Caco-2 (cell line): Measurements from ENCODE around the gene CFAP69. TPM values are rescaled to one million over a fixed set of nuclear protein-coding genes. Genes with fewer than 3 reads are reported as not detected.

Source experiments
- BruUV-seq: library from RNA; stranded (reverse); fragments of 400-500 nt; replicated peaks from 2 replicates; lab custom pipeline; 2021; lab: Mats Ljungman, UMichigan
- CTCF ChIA-PET: fragments of 300-600 bp; sonication (Branson Sonifier 250); formaldehyde crosslinking; loops from one replicate; lab custom pipeline; 2022; ENCODE audit warnings: antibody characterized with exemption; lab: Charles Lee
- POLR2A ChIA-PET: fragments of 300-600 bp; sonication (Branson Sonifier 250); formaldehyde crosslinking; loops from one replicate; lab custom pipeline; 2022; ENCODE audit warnings: antibody characterized with exemption; lab: Charles Lee
- DNase-seq, 2 experiments: peaks; one replicate each; pipeline versions ENCODE4 v3.0.0 to v3.0.0-alpha.2; 2020 to 2022
- H3K27me3 ChIP-seq: replicated peaks from 2 replicates; pipeline ENCODE4 v1.6.0; 2011; ENCODE audit warnings: low read length; ENCODE audit not compliant: control insufficient read depth, insufficient read depth
- H3K36me3 ChIP-seq: 2 replicates; pipeline ENCODE4 v1.5.1; 2011; ENCODE audit warnings: low read length; ENCODE audit not compliant: control insufficient read depth, insufficient read depth
- H3K4me1 ChIP-seq: fragments of 250-450 bp; sonication (Bioruptor Pico); 2 replicates; pipeline ENCODE4 v1.5.1; 2020; ENCODE audit warnings: mild to moderate bottlenecking
- H3K4me3 ChIP-seq: 2 replicates; pipeline ENCODE4 v1.5.1; 2011; ENCODE audit warnings: low read depth, mild to moderate bottlenecking, control low read depth, low read length
- H3K9me3 ChIP-seq: fragments of 250-450 bp; sonication (Bioruptor Pico); 2 replicates; pipeline ENCODE4 v1.5.1; 2020; ENCODE audit warnings: mild to moderate bottlenecking, moderate library complexity
- H3K27ac Mint-ChIP-seq: one replicate; pipeline ENCODE4 v1.8.0; 2022; ENCODE audit warnings: mixed read lengths; ENCODE audit not compliant: unreplicated experiment
- H3K27me3 Mint-ChIP-seq: one replicate; pipeline ENCODE4 v1.8.0; 2022; ENCODE audit warnings: mixed read lengths; ENCODE audit not compliant: insufficient read depth, unreplicated experiment
- H3K36me3 Mint-ChIP-seq: one replicate; pipeline ENCODE4 v1.8.0; 2022; ENCODE audit warnings: mild to moderate bottlenecking, mixed read lengths; ENCODE audit not compliant: insufficient read depth, unreplicated experiment
- H3K4me1 Mint-ChIP-seq: one replicate; pipeline ENCODE4 v1.8.0; 2022; ENCODE audit warnings: low read depth, mixed read lengths; ENCODE audit not compliant: unreplicated experiment
- H3K4me3 Mint-ChIP-seq: one replicate; pipeline ENCODE4 v1.8.0; 2022; ENCODE audit warnings: mild to moderate bottlenecking, moderate library complexity, mixed read lengths; ENCODE audit not compliant: unreplicated experiment
- H3K9me3 Mint-ChIP-seq: one replicate; pipeline ENCODE4 v1.8.0; 2022; ENCODE audit warnings: mixed read lengths; ENCODE audit not compliant: unreplicated experiment
- intact Hi-C: fragments of 100-400 bp; cut with micrococcal nuclease; formaldehyde crosslinking; loops from one replicate; pipeline ENCODE4 v1.10.0; 2022; ENCODE audit not compliant: unreplicated experiment
- total RNA-seq: library from RNA; stranded (reverse); gene quantifications from 2 replicates; pipeline ENCODE4 v1.2.3, GENCODE V29; 2022
- TF ChIP-seq, protein P1 (sequence below), 2 experiments: fragments of 200-600 bp in 1 of 2; IDR thresholded peaks; 1 replicate in 1 of 2; 2 replicates in 1 of 2; pipeline versions ENCODE4 v1.5.1 to v1.8.0; 2011 to 2022; ENCODE audit warnings: antibody characterized with exemption in 1 of 2, control low read depth in 1 of 2, inconsistent platforms in 1 of 2, low read depth in 1 of 2, low read length in 1 of 2, mild to moderate bottlenecking in 1 of 2, moderate library complexity in 1 of 2; ENCODE audit not compliant: insufficient read depth in 1 of 2, severe bottlenecking in 1 of 2, unreplicated experiment in 1 of 2

Gene CFAP69
- total RNA-seq, 1 experiment from 2014 or later: 4.8 TPM

DNA sequence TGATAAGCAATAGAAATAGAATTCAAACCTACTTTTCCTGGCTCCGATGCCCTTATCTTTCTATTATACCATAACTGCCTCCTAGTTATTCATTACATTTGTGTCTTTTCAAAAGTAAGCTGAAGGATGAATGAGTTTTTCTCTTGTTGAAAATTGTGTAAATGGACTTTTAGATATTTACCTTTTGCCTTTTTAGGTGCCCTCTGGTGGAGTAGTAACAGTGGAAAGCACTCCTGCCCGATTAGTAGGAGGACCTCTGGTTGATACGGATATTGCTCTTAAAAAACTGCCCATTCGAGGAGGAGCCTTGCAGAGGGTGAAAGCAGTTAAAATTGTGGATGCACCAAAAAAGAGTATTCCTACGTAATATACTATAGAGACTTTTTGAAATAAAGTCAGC lies 64.9 kb downstream of the CFAP69 start:
- Histone ChIP-seq H3K4me1 (no peaks in the 10 kb centered on the region), H3K27me3 (no peaks in the 10 kb centered on the region), H3K4me3 (no peak overlapping the region), H3K9me3 (no peaks in the 10 kb centered on the region), H3K36me3 (no peaks in the 10 kb centered on the region)
- Mint-ChIP-seq H3K27me3 (no peaks in the 10 kb centered on the region), H3K4me3 (no peak overlapping the region), H3K27ac (no peak overlapping the region), H3K9me3 (no peaks in the 10 kb centered on the region), H3K4me1 (no peaks in the 10 kb centered on the region), H3K36me3 (no peaks in the 10 kb centered on the region)
- POLR2A ChIA-PET: no interaction called here
- CTCF ChIA-PET: interaction anchor here (0.9 kb wide), 1 partner anchor 118 kb away, joined by 4 read pairs; no protein-coding TSS in a partner anchor
- no peak for DNase-seq
- TF ChIP-seq, protein P1, sequence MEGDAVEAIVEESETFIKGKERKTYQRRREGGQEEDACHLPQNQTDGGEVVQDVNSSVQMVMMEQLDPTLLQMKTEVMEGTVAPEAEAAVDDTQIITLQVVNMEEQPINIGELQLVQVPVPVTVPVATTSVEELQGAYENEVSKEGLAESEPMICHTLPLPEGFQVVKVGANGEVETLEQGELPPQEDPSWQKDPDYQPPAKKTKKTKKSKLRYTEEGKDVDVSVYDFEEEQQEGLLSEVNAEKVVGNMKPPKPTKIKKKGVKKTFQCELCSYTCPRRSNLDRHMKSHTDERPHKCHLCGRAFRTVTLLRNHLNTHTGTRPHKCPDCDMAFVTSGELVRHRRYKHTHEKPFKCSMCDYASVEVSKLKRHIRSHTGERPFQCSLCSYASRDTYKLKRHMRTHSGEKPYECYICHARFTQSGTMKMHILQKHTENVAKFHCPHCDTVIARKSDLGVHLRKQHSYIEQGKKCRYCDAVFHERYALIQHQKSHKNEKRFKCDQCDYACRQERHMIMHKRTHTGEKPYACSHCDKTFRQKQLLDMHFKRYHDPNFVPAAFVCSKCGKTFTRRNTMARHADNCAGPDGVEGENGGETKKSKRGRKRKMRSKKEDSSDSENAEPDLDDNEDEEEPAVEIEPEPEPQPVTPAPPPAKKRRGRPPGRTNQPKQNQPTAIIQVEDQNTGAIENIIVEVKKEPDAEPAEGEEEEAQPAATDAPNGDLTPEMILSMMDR (IDR thresholded peaks at IDR 0.05; ENCODE audit: insufficient read depth in 1 of 2, low read depth in 1 of 2, low read length in 1 of 2, severe bottlenecking in 1 of 2, unreplicated experiment in 1 of 2): no peak
- BruUV-seq: no TSS peak
- intact Hi-C loops: no loop called here

DNA sequence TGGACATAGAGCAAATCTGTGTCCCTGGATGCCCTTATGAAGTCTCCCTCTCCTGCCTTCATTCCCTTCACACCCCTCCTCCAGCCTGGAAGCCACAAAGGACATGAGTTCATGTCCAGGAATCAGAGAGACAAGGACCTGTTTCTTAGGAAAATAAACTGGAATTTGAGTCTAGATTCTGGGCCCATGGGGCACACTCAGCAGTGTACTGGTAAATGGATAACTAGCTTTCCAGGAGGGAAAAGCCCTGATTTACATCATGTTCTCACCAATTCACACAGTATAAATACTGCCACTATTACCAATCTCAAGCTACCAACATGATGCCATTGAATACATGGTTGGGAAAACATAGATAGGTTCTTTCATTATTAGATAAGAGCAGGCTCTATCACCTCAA lies 66.2 kb downstream of the CFAP69 start:
- TF ChIP-seq, protein P1 (IDR thresholded peaks at IDR 0.05; ENCODE audit: insufficient read depth in 1 of 2, low read depth in 1 of 2, low read length in 1 of 2, severe bottlenecking in 1 of 2, unreplicated experiment in 1 of 2): no peak
- H3K4me1 Mint-ChIP-seq: no peaks in the 10 kb centered on the region
- BruUV-seq: no TSS peak
- no peaks in the 10 kb centered on the region for H3K27me3 Mint-ChIP-seq
- no peaks in the 10 kb centered on the region for H3K36me3 Mint-ChIP-seq
- H3K36me3 ChIP-seq: no peaks in the 10 kb centered on the region
- CTCF ChIA-PET: interaction anchor here (1.6 to 2.0 kb wide), 2 partner anchors 100 to 144 kb away, joined by 4 to 5 read pairs; partner anchors contain the start of gene STEAP2
- H3K4me1 ChIP-seq: no peaks in the 10 kb centered on the region
- no peaks in the 10 kb centered on the region for H3K27me3 ChIP-seq
- no peaks in the 10 kb centered on the region for H3K9me3 Mint-ChIP-seq
- no peak overlapping the region for H3K4me3 Mint-ChIP-seq
- no peaks in the 10 kb centered on the region for H3K9me3 ChIP-seq
- POLR2A ChIA-PET: no interaction called here
- intact Hi-C loops: no loop called here
- H3K27ac Mint-ChIP-seq: no peak overlapping the region
- DNase-seq: no peak
- H3K4me3 ChIP-seq: no peak overlapping the region

DNA sequence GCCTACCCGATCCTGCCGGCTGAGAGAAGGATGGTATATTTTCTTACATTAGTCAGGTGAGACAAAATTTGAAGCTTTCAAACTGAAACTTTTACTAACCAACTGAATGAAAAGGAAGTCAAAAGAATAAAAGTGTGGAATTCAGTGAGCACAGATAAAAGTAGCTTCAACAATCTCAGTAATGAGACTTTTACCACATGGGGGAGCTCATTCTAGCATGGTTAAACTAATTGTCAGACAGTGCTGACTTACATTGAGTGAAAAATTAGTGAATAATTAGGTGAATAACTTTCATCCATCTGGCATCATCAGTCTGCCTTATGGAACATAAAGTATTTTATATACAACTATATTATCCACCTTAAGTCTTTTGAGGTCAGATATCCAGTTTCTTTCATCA lies 67.8 kb downstream of the CFAP69 start:
- DNase-seq: no peak
- POLR2A ChIA-PET: no interaction called here
- TF ChIP-seq, protein P1 (IDR thresholded peaks at IDR 0.05; ENCODE audit: insufficient read depth in 1 of 2, low read depth in 1 of 2, low read length in 1 of 2, severe bottlenecking in 1 of 2, unreplicated experiment in 1 of 2): no peak

More for the DNA sequence above, 67.8 kb downstream of the CFAP69 start:
- Histone ChIP-seq H3K9me3 (no peaks in the 10 kb centered on the region), H3K4me3 (no peak overlapping the region), H3K27me3 (no peaks in the 10 kb centered on the region), H3K36me3 (no peaks in the 10 kb centered on the region), H3K4me1 (no peaks in the 10 kb centered on the region)
- CTCF ChIA-PET: interaction anchor here (0.6 to 2.0 kb wide), 8 partner anchors 9 to 142 kb away, joined by 3 to 24 read pairs (median 4); partner anchors contain the start of genes CLDN12, FAM237B and STEAP2
- no peak overlapping the region for H3K27ac Mint-ChIP-seq
- no peaks in the 10 kb centered on the region for H3K36me3 Mint-ChIP-seq
- H3K4me1 Mint-ChIP-seq: no peaks in the 10 kb centered on the region
- H3K4me3 Mint-ChIP-seq: no peak overlapping the region
- intact Hi-C loops: loop anchor here (1.0 kb wide), 2 partner anchors 101 to 115 kb away; no protein-coding TSS in a partner anchor
- no peaks in the 10 kb centered on the region for H3K27me3 Mint-ChIP-seq
- H3K9me3 Mint-ChIP-seq: no peaks in the 10 kb centered on the region
- BruUV-seq: no TSS peak
